ENCODE results near the gene NALCN. TPM values are rescaled to one million over a fixed set of nuclear protein-coding genes. Genes with fewer than 3 reads are reported as not detected.

Gene NALCN
- total RNA-seq, 2 experiments from 2014 or later, result not detected

DNA sequence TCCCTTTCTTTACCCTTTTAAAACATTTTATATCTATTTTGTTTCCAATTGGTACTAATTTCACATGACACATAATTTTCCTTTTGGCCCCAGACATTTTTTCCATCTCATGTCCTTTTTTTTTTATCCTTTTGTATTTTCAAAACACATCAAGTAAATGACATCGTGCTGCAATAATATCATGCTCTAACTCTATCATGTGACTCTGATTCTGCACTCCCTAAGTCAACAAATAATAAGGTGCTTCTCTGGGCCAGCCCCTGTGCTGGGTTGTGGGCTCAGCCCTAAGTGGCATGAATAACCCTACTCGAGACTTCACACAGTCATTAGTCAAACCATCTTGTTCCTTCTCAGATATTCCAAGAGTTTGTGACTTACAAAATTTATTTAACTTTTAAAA lies 21.7 kb downstream of the NALCN start:
- Mint-ChIP-seq H3K4me3 (no peak overlapping the region), H3K9me3 (no peaks in the 10 kb centered on the region), H3K27me3 (no peaks in the 10 kb centered on the region), H3K36me3 (ENCODE audit: low read depth) (no peaks in the 10 kb centered on the region), H3K4me1 (ENCODE audit: low read depth) (no peaks in the 10 kb centered on the region), H3K27ac (no peak overlapping the region)
- ATAC-seq (ENCODE audit: poor library complexity), result no peak
- CTCF ChIA-PET, result no interaction called here
- no peaks in the 10 kb centered on the region for H3K27me3 ChIP-seq (ENCODE audit: control insufficient read depth in 1 of 2, insufficient read depth in 2 of 2, low read length in 2 of 2)
- H3K27ac ChIP-seq (ENCODE audit: low read depth in 1 of 2, low read length in 2 of 2), result no peak overlapping the region
- no peak for TF ChIP-seq CTCF (IDR thresholded peaks at IDR 0.05)
- no peak for DNase-seq
- no peak overlapping the region for H3K4me3 ChIP-seq (ENCODE audit: low read length)
- H3K9me3 ChIP-seq (ENCODE audit: control insufficient read depth in 1 of 2, insufficient read depth in 1 of 2, low read length in 2 of 2), result peaks cover 0 to 2% of the 10 kb centered on the region in 2 experiments
- intact Hi-C loops (cut with DNase I, micrococcal nuclease), result no loop called here
- H3K4me1 ChIP-seq (ENCODE audit: insufficient read depth, low read length), result no peaks in the 10 kb centered on the region
- POLR2A ChIA-PET, result no interaction called here
- no peaks in the 10 kb centered on the region for H3K36me3 ChIP-seq (ENCODE audit: insufficient read depth, low read length)

- H3K27me3 ChIP-seq (ENCODE audit: control insufficient read depth in 1 of 2, insufficient read depth in 2 of 2, low read length in 2 of 2), result no peaks in the 10 kb centered on the region
- no peaks in the 10 kb centered on the region for H3K27me3 Mint-ChIP-seq
- POLR2A ChIA-PET, result no interaction called here
- intact Hi-C loops (cut with DNase I, micrococcal nuclease), result no loop called here
- no peak overlapping the region for H3K4me3 ChIP-seq (ENCODE audit: low read length)
- H3K4me1 ChIP-seq (ENCODE audit: insufficient read depth, low read length), result no peaks in the 10 kb centered on the region
- H3K9me3 Mint-ChIP-seq, result no peaks in the 10 kb centered on the region
- no peak overlapping the region for H3K27ac Mint-ChIP-seq
- H3K27ac ChIP-seq (ENCODE audit: low read depth in 1 of 2, low read length in 2 of 2), result no peak overlapping the region
- no peak overlapping the region for H3K4me3 Mint-ChIP-seq
- no peaks in the 10 kb centered on the region for H3K36me3 ChIP-seq (ENCODE audit: insufficient read depth, low read length)
- no peaks in the 10 kb centered on the region for H3K4me1 Mint-ChIP-seq (ENCODE audit: low read depth)
- ATAC-seq (ENCODE audit: poor library complexity), result no peak
- TF ChIP-seq CTCF (IDR thresholded peaks at IDR 0.05), result no peak
- no peak for DNase-seq
- H3K36me3 Mint-ChIP-seq (ENCODE audit: low read depth), result no peaks in the 10 kb centered on the region
- CTCF ChIA-PET, result no interaction called here
- H3K9me3 ChIP-seq (ENCODE audit: control insufficient read depth in 1 of 2, insufficient read depth in 1 of 2, low read length in 2 of 2), result peaks cover 0 to 4% of the 10 kb centered on the region in 2 experiments
These were observed 23.2 kb downstream of the NALCN start for GRCh38 chr13:101393140-101393539.

GRCh38 chr13:101390461-101390860 lies 25.8 kb downstream of the NALCN start:
- ATAC-seq (ENCODE audit: poor library complexity) (no peak), DNase-seq (no peak)
- no peak overlapping the region for H3K27ac ChIP-seq (ENCODE audit: low read depth in 1 of 2, low read length in 2 of 2)
- H3K27me3 ChIP-seq (ENCODE audit: control insufficient read depth in 1 of 2, insufficient read depth in 2 of 2, low read length in 2 of 2), result no peaks in the 10 kb centered on the region
- CTCF ChIA-PET, result interaction anchor here (0.8 kb wide), 1 partner anchor 14 kb away, joined by 3 read pairs; no protein-coding TSS in a partner anchor
- H3K4me1 Mint-ChIP-seq (ENCODE audit: low read depth), result no peaks in the 10 kb centered on the region
- no peak overlapping the region for H3K4me3 Mint-ChIP-seq
- POLR2A ChIA-PET, result no interaction called here
- H3K4me1 ChIP-seq (ENCODE audit: insufficient read depth, low read length), result no peaks in the 10 kb centered on the region
- peaks cover 0 to 9% of the 10 kb centered on the region in 2 experiments for H3K9me3 ChIP-seq (ENCODE audit: control insufficient read depth in 1 of 2, insufficient read depth in 1 of 2, low read length in 2 of 2)
- no peaks in the 10 kb centered on the region for H3K36me3 Mint-ChIP-seq (ENCODE audit: low read depth)
- no peak overlapping the region for H3K27ac Mint-ChIP-seq
- H3K9me3 Mint-ChIP-seq, result no peaks in the 10 kb centered on the region
- no peak for TF ChIP-seq CTCF (IDR thresholded peaks at IDR 0.05)
- intact Hi-C loops (cut with DNase I, micrococcal nuclease), result no loop called here
- no peaks in the 10 kb centered on the region for H3K36me3 ChIP-seq (ENCODE audit: insufficient read depth, low read length)
- H3K27me3 Mint-ChIP-seq, result peaks cover 3% of the 10 kb centered on the region
- no peak overlapping the region for H3K4me3 ChIP-seq (ENCODE audit: low read length)
